GM19043 (cell line): ENCODE measurements around the gene OS9.

Experiments used
- ATAC-seq: cut with Tn5 transposase; IDR thresholded peaks from one replicate; pipeline ENCODE4 v1.9.1; 2021; ENCODE audit warnings: low read depth; ENCODE audit not compliant: unreplicated experiment

OS9 gene

GRCh38 chr12:57764662-57765002 lies 70.7 kb downstream of the OS9 start:
- ATAC-seq, result no peak

- peak; percentile 44 for ATAC-seq
Observed at GRCh38 chr12:57765003-57765697, 71.2 kb downstream of the OS9 start.

GRCh38 chr12:57765698-57766463 lies 71.9 kb downstream of the OS9 start:
- ATAC-seq, result peak; percentile 2

DNA sequence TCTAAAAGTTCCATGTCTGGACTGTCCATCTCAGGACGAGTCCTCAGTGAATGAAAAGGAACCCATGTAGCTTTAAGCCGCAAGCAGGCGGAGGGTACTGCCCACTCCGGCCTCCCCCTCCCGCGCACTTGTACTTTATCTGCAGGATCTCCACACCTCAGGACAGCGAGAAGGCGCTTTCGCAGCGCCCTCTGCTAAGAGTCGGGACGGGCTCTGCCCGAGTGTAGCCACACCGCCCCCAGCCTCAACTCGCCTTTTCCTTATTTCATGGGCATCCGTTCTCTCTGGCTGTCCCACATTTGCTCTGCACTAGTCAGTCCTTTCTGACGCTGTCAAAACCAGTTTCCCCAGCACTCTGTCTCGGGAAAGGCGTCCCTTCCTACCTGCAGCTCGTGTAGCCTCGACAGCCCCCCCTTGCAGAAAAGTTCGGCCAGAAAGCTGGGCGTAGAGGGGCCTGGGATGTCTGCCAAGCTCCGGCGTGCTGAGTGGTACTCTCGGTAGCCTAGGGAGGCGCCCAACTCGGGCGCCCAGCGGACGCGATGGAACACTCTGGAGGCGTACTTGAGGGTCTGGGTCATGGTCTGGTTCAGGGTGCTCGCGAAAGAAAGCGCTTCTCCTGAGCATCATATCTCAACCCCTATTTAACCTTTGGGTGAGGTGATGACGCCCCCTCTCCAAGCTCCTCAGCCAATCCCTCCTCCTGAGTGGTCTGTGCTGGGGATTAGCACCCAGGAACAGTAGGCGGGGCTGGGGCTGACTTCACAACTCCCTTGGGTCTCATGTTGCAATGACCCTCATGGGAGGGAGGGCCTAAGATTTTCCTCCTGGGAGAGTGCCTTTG lies 72.8 kb downstream of the OS9 start, which contains the start of gene CYP27B1:
Gene CYP27B1, minus strand, starts transcription at position 615 of the 841 bp plus-strand sequence. Its CDS starts 37 bp downstream, at position 578.
- no peak for ATAC-seq

DNA sequence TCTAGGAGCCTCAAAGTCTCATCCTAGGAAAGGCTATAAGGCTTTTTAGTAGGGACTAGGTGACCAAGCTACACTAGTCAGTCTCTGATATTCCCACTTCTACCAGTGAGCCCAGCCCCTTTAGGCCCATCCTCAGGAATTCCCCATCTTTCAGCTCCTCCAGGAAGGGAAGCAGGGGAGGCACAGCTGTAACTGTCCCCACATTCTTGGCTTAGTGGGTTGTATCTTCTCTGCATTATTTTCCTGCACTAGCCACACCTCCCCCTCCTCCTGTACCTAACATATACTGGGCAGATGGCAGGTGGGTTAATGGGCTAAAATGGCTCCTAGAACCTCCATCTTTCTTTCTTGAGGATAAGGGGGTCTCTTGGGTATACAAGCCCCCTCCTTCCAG lies 73.4 kb downstream of the OS9 start:
- ATAC-seq, result no peak

- no peak for ATAC-seq
Observed at GRCh38 chr12:57767876-57768275, 73.9 kb downstream of the OS9 start.

DNA sequence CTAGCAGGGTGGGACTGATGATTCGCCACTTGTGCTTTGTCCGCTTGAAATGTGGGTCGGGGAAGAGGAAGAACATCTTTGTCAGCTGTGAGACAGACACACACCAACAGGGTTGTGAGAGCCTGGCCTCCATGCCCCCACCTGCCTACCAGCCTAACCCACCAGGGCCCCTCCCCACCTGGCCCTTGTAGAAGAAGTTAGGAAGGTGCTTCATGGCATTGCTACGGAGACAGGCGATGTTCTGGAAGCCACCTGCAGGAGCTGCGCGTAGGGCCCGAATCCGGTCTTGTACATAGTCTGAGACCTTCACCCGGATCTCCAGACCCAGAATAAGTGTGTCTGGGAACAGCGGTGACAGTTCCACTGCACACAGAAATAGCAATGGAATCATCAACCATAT lies 75.7 kb downstream of the OS9 start:
- ATAC-seq, result no peak

- no peak for ATAC-seq
Observed at GRCh38 chr12:57770734-57771133, 76.8 kb downstream of the OS9 start.
